PC-9 (cell line): ENCODE results near the gene CRYAA. TPM values are rescaled to one million over a fixed set of nuclear protein-coding genes. Genes with fewer than 3 reads are reported as not detected.
A peak's percentile ranks its signal among the peaks of the same experiment; 100 is the strongest.
"Not testable (repeated sequence)": the region's sequence is repeated elsewhere in the genome, so short reads cannot be mapped to it uniquely, and the experiment has no call there.

ENCODE experiments used
- Bru-seq: library from RNA; stranded (reverse); fragments of 400-500 nt; gene quantifications from one replicate; lab custom pipeline; 2021; lab: Mats Ljungman, UMichigan
- BruChase-seq, 2 experiments: library from RNA; stranded (reverse); fragments of 400-500 nt; gene quantifications; one replicate each; lab custom pipeline; 2021; lab: Mats Ljungman, UMichigan
- BruUV-seq: library from RNA; stranded (reverse); fragments of 400-500 nt; replicated peaks from 2 replicates; lab custom pipeline; 2021; lab: Mats Ljungman, UMichigan
- CTCF ChIA-PET: fragments of 300-600 bp; sonication (Branson Sonifier 250); formaldehyde crosslinking; loops from one replicate; lab custom pipeline; 2022; ENCODE audit warnings: antibody characterized with exemption; lab: Charles Lee
- POLR2A ChIA-PET: fragments of 300-600 bp; sonication (Branson Sonifier 250); formaldehyde crosslinking; loops from one replicate; lab custom pipeline; 2022; ENCODE audit warnings: antibody characterized with exemption; ENCODE audit not compliant: unreplicated experiment; lab: Charles Lee
- DNase-seq, 2 experiments: peaks; one replicate each; pipeline versions ENCODE4 v3.0.0 to v3.0.0-alpha.2; 2015 to 2022; ENCODE audit warnings: mixed read lengths in 1 of 2
- H2AFZ ChIP-seq: fragments of 200-600 bp; sonication (generic); 2 replicates; pipeline ENCODE4 v1.8.1; 2017; ENCODE audit warnings: antibody characterized with exemption
- H3F3A ChIP-seq: fragments of 200-600 bp; sonication (generic); 2 replicates; pipeline ENCODE4 v1.8.1; 2017; ENCODE audit warnings: antibody characterized with exemption, mild to moderate bottlenecking, low read depth; ENCODE audit not compliant: insufficient read depth
- H3K27ac ChIP-seq: fragments of 200-600 bp; sonication (generic); 2 replicates; pipeline ENCODE4 v1.6.1; 2016; ENCODE audit warnings: mixed run types
- H3K27me3 ChIP-seq: fragments of 200-600 bp; sonication (generic); 2 replicates; pipeline ENCODE4 v1.6.1; 2016; ENCODE audit warnings: low read depth, mixed run types; ENCODE audit not compliant: insufficient read depth
- H3K36me3 ChIP-seq: fragments of 200-600 bp; sonication (generic); 2 replicates; pipeline ENCODE4 v1.6.1; 2016; ENCODE audit warnings: low read depth, mixed run types
- H3K4me1 ChIP-seq: fragments of 200-600 bp; sonication (generic); replicated peaks from 2 replicates; pipeline ENCODE4 v1.6.1; 2016; ENCODE audit warnings: mixed run types; ENCODE audit not compliant: insufficient read depth
- H3K4me2 ChIP-seq: fragments of 200-600 bp; sonication (generic); 2 replicates; pipeline ENCODE4 v1.6.1; 2017; ENCODE audit warnings: mixed run types
- H3K4me3 ChIP-seq: fragments of 200-600 bp; sonication (generic); 2 replicates; pipeline ENCODE4 v1.6.1; 2016; ENCODE audit warnings: mixed run types
- H3K79me2 ChIP-seq: fragments of 200-600 bp; sonication (generic); 2 replicates; pipeline ENCODE4 v1.6.1; 2017; ENCODE audit warnings: low read depth, mixed run types
- H3K9me2 ChIP-seq: fragments of 200-600 bp; sonication (generic); 2 replicates; pipeline ENCODE4 v1.8.1; 2017; ENCODE audit warnings: mild to moderate bottlenecking; ENCODE audit not compliant: insufficient read depth
- H3K9me3 ChIP-seq: fragments of 200-600 bp; sonication (generic); 2 replicates; pipeline ENCODE4 v1.8.1; 2016; ENCODE audit warnings: low read depth; ENCODE audit not compliant: insufficient read depth
- H4K20me1 ChIP-seq: fragments of 200-600 bp; sonication (generic); 2 replicates; pipeline ENCODE4 v1.8.1; 2017; ENCODE audit not compliant: insufficient read depth
- CTCF ChIP-seq: fragments of 200-600 bp; sonication (generic); conservative IDR thresholded peaks from 2 replicates; pipeline ENCODE4 v1.6.1; 2017; ENCODE audit warnings: mixed run types, antibody characterized with exemption, mild to moderate bottlenecking, moderate library complexity
- intact Hi-C: fragments of 100-400 bp; cut with micrococcal nuclease; formaldehyde crosslinking; loops from one replicate; pipeline ENCODE4 v1.10.0; 2022; ENCODE audit not compliant: unreplicated experiment
- long read RNA-seq: library from polyadenylated mRNA; stranded (forward); transcript quantifications from one replicate; pipeline ENCODE4 v2.0.0, GENCODE V29; 2022
- total RNA-seq: library from RNA; stranded (reverse); gene quantifications from 2 replicates; pipeline ENCODE4 v1.2.3, GENCODE V29; 2021

The CRYAA gene, protein sequence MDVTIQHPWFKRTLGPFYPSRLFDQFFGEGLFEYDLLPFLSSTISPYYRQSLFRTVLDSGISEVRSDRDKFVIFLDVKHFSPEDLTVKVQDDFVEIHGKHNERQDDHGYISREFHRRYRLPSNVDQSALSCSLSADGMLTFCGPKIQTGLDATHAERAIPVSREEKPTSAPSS
- total RNA-seq (not detected in 2 replicates), Bru-seq, nascent RNA (not detected), BruChase-seq, experiment 1, labeled RNA remaining after a 2-hour chase (not detected), BruChase-seq, experiment 2, labeled RNA remaining after a 6-hour chase (not detected)
- long read RNA-seq: 0 reads

GRCh38 chr21:43168708-43169107 lies at the start of gene CRYAA:
TSS of gene CRYAA (plus strand) at chr21:43169008. CDS start at chr21:43169100, 92 bp downstream.
- H3K27me3 ChIP-seq, POLR2A ChIA-PET, H3K27ac ChIP-seq, H4K20me1 ChIP-seq, DNase-seq, H3K36me3 ChIP-seq, BruUV-seq, H2AFZ ChIP-seq, H3F3A ChIP-seq, H3K79me2 ChIP-seq, H3K4me1 ChIP-seq, H3K4me2 ChIP-seq, H3K9me3 ChIP-seq, CTCF ChIA-PET, intact Hi-C loops, H3K9me2 ChIP-seq, H3K4me3 ChIP-seq: not testable (repeated sequence)

DNA sequence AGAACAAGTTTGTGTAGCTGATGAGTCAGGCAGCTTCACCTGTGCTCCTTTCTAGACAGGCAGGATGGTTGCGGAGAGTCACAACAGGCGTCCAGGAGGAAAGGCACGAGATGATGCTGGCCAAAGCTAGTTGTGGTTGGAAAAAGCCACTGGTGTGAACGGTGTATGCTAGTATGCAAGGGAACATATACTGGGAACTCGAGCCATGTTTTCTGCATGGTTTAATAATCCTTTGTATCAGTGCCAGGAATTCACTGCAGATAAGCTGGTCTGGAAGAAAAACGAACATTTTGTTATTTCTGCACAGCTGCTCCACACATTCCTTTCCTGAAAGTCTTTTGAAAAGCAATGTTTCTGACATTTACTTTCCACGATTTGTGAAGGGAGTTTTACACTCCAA lies 38.7 kb upstream of the CRYAA start:
- H3K79me2 ChIP-seq, POLR2A ChIA-PET, H3K9me2 ChIP-seq, H3K27ac ChIP-seq, DNase-seq, H3K4me3 ChIP-seq, BruUV-seq, H3K4me1 ChIP-seq, H3K4me2 ChIP-seq, H3K9me3 ChIP-seq, H2AFZ ChIP-seq, H4K20me1 ChIP-seq, intact Hi-C loops, H3F3A ChIP-seq, H3K36me3 ChIP-seq, H3K27me3 ChIP-seq, CTCF ChIA-PET: not testable (repeated sequence)

- H3K4me2 ChIP-seq, H3K4me3 ChIP-seq, POLR2A ChIA-PET, H3K9me3 ChIP-seq, H3K9me2 ChIP-seq, H3K36me3 ChIP-seq, CTCF ChIA-PET, H4K20me1 ChIP-seq, intact Hi-C loops, H3K27ac ChIP-seq, DNase-seq, H3K27me3 ChIP-seq, H3F3A ChIP-seq, H3K79me2 ChIP-seq, H2AFZ ChIP-seq, BruUV-seq, H3K4me1 ChIP-seq: not testable (repeated sequence)
These were observed 34.3 kb upstream of the CRYAA start for GRCh38 chr21:43134520-43134919.

GRCh38 chr21:43138944-43139343 lies 29.9 kb upstream of the CRYAA start:
- H3F3A ChIP-seq, H3K9me2 ChIP-seq, H3K4me3 ChIP-seq, DNase-seq, H2AFZ ChIP-seq, CTCF ChIA-PET, POLR2A ChIA-PET, BruUV-seq, H3K27ac ChIP-seq, intact Hi-C loops, H4K20me1 ChIP-seq, H3K4me2 ChIP-seq, H3K79me2 ChIP-seq, H3K36me3 ChIP-seq, H3K9me3 ChIP-seq, H3K4me1 ChIP-seq, H3K27me3 ChIP-seq: not testable (repeated sequence)
- 0 out of 2 replicates have a peak, but pooled peaks have one; percentile 23 for TF ChIP-seq CTCF

DNA sequence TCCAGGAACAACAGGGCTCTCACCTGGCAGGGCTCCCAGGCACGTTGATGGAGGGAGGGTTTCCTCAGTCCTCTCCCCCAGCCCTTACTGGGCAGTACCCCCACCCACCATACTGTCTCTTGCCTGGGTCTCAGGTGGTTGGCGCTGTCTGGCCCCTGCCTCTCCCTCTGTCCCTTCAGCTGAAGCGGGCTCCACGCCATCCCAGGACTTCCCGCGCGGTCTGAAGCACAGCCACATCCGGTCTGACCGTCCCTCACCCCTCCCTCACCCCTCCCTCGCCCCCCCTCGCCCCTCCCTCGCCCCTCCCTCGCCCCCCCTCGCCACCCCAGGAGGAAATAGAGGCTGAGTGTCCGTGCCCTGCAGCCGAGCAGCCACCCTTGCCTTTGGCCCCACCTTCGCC lies 27.4 kb upstream of the CRYAA start:
- BruUV-seq, intact Hi-C loops, H3K4me2 ChIP-seq, H3K4me3 ChIP-seq, POLR2A ChIA-PET, H3F3A ChIP-seq, H3K27me3 ChIP-seq, CTCF ChIA-PET, H3K27ac ChIP-seq, H3K4me1 ChIP-seq, H3K79me2 ChIP-seq, H4K20me1 ChIP-seq, H3K9me2 ChIP-seq, H3K36me3 ChIP-seq, H3K9me3 ChIP-seq, H2AFZ ChIP-seq: not testable (repeated sequence)
- peak in 1 of 2 experiments; percentile 3 for DNase-seq

DNA sequence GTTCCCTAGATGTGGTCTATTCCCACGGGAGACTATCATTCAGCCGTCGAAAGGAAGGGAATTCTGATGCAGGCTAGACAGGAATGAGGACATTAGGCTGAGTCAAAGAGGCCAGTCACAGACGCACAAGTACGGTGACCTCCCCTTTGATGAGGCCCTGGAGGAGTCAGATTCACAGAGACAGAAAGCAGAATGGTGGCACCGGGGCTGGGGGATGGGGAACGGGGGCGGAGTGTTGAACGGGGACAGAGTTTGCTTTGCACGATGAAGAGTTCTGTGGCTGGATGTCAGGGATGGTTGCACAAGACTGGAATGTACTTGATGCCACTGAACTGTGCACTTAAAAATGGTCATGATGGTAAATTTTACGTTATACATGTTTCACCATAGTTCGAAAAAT lies 22.2 kb upstream of the CRYAA start:
- H3K36me3 ChIP-seq, H3K9me3 ChIP-seq, H2AFZ ChIP-seq, H3K27ac ChIP-seq, CTCF ChIA-PET, H3K4me3 ChIP-seq, BruUV-seq, H3F3A ChIP-seq, DNase-seq, H3K27me3 ChIP-seq, H3K9me2 ChIP-seq, H4K20me1 ChIP-seq, H3K79me2 ChIP-seq, POLR2A ChIA-PET, H3K4me1 ChIP-seq, intact Hi-C loops, H3K4me2 ChIP-seq: not testable (repeated sequence)

DNA sequence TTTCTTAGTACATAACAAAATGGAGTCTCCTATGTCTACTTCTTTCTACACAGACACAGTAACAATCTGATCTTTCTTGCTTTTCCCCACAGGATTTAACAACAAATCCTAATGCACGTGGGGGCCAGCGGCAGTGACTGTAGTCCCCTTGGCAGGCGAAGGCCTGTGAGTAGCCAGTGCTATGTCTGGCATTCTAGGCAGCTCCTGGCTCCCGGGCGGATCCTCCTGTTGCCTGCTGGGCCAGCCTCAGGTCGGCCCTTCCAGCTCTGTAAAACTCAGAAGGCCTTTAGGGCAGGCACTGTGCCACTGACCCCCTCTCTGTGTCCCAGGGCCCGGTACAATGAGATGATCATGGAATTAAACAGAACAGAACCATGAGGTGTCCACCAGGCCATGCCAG lies 20.8 kb upstream of the CRYAA start:
- BruUV-seq, H3F3A ChIP-seq, H3K27ac ChIP-seq, DNase-seq, H3K4me1 ChIP-seq, H2AFZ ChIP-seq, H3K79me2 ChIP-seq, H3K36me3 ChIP-seq, H3K4me3 ChIP-seq, intact Hi-C loops, H3K27me3 ChIP-seq, H3K9me2 ChIP-seq, H3K4me2 ChIP-seq, H3K9me3 ChIP-seq, H4K20me1 ChIP-seq, CTCF ChIA-PET, POLR2A ChIA-PET: not testable (repeated sequence)
